WTC11 (cell line): ENCODE data around the gene TMC4. TPM values are rescaled to one million over a fixed set of nuclear protein-coding genes. Genes with fewer than 3 reads are reported as not detected.
"Not testable (repeated sequence)": the region's sequence is repeated elsewhere in the genome, so short reads cannot be mapped to it uniquely, and the experiment has no call there.

Experiments used
- ATAC-seq: fragments of 200-7000 bp; cut with Tn5 transposase; 2 replicates; pipeline ENCODE4 v1.10.0; 2021; ENCODE audit warnings: mild to moderate bottlenecking, moderate library complexity
- CTCF ChIA-PET: fragments of 300-600 bp; sonication (Branson Sonifier 250); formaldehyde crosslinking; loops from one replicate; lab custom pipeline; 2021; ENCODE audit warnings: antibody characterized with exemption; lab: Charles Lee
- POLR2A ChIA-PET: fragments of 350-600 bp; sonication (Branson Sonifier 250); formaldehyde crosslinking; loops from one replicate; lab custom pipeline; 2021; ENCODE audit warnings: antibody characterized with exemption; lab: Charles Lee
- DNase-seq: peaks from one replicate; pipeline ENCODE4 v3.0.0; 2021; ENCODE audit warnings: low spot score
- H3K27ac Mint-ChIP-seq: 2 replicates; pipeline ENCODE4 v1.8.0; 2021; ENCODE audit warnings: mixed read lengths
- H3K27me3 Mint-ChIP-seq: 2 replicates; pipeline ENCODE4 v1.8.0; 2021; ENCODE audit warnings: low read depth, mild to moderate bottlenecking, moderate library complexity, mixed read lengths
- H3K36me3 Mint-ChIP-seq: 2 replicates; pipeline ENCODE4 v1.8.0; 2021; ENCODE audit warnings: mixed read lengths
- H3K4me1 Mint-ChIP-seq: 2 replicates; pipeline ENCODE4 v1.8.0; 2022; ENCODE audit warnings: mixed read lengths
- H3K4me3 Mint-ChIP-seq: 2 replicates; pipeline ENCODE4 v1.8.0; 2021; ENCODE audit warnings: mild to moderate bottlenecking, moderate library complexity, mixed read lengths
- H3K9me3 Mint-ChIP-seq: 2 replicates; pipeline ENCODE4 v1.8.0; 2021; ENCODE audit warnings: mixed read lengths
- ATF2 ChIP-seq: sonication (generic); formaldehyde crosslinking; IDR thresholded peaks from 2 replicates; pipeline ENCODE4 v1.8.1; 2022; ENCODE audit warnings: low read depth, missing genetic modification reagents, borderline replicate concordance
- ESRRA ChIP-seq: sonication (generic); formaldehyde crosslinking; IDR thresholded peaks from 2 replicates; pipeline ENCODE4 v1.8.1; 2022; ENCODE audit warnings: mild to moderate bottlenecking, missing genetic modification reagents, borderline replicate concordance
- FOXK1 ChIP-seq: sonication (generic); formaldehyde crosslinking; IDR thresholded peaks from 2 replicates; pipeline ENCODE4 v1.8.0; 2022; ENCODE audit warnings: mild to moderate bottlenecking, moderate library complexity, missing genetic modification reagents
- HMGA2 ChIP-seq: fragments of 250-450 bp; sonication (Bioruptor Pico); IDR thresholded peaks from 2 replicates; pipeline ENCODE4 v1.4.0; 2021; ENCODE audit warnings: mild to moderate bottlenecking, moderate library complexity
- JUN ChIP-seq: sonication (generic); formaldehyde crosslinking; IDR thresholded peaks from 2 replicates; pipeline ENCODE4 v1.8.0; 2023; ENCODE audit warnings: mild to moderate bottlenecking, missing genetic modification reagents
- NR2C2 ChIP-seq: sonication (generic); formaldehyde crosslinking; IDR thresholded peaks from 2 replicates; pipeline ENCODE4 v1.8.0; 2022; ENCODE audit warnings: mild to moderate bottlenecking, missing genetic modification reagents
- PRRX2 ChIP-seq: fragments of 250-450 bp; sonication (Bioruptor Pico); IDR thresholded peaks from 2 replicates; pipeline ENCODE4 v1.8.0; 2021; ENCODE audit warnings: mild to moderate bottlenecking
- TCF7 ChIP-seq: sonication (generic); formaldehyde crosslinking; IDR thresholded peaks from 2 replicates; pipeline ENCODE4 v1.8.0; 2022; ENCODE audit warnings: mild to moderate bottlenecking, low read depth, missing genetic modification reagents, moderate library complexity
- TEAD1 ChIP-seq: sonication (generic); formaldehyde crosslinking; IDR thresholded peaks from 2 replicates; pipeline ENCODE4 v1.8.0; 2022; ENCODE audit warnings: mild to moderate bottlenecking, missing genetic modification reagents
- TP53 ChIP-seq: sonication (generic); formaldehyde crosslinking; IDR thresholded peaks from 2 replicates; pipeline ENCODE4 v1.8.1; 2023; ENCODE audit warnings: mild to moderate bottlenecking, missing genetic modification reagents
- ZNF121 ChIP-seq: sonication (generic); formaldehyde crosslinking; IDR thresholded peaks from 2 replicates; pipeline ENCODE4 v1.8.0; 2023; ENCODE audit warnings: missing genetic modification reagents
- ZNF263 ChIP-seq: sonication (generic); formaldehyde crosslinking; IDR thresholded peaks from 2 replicates; pipeline ENCODE4 v1.8.1; 2022; ENCODE audit warnings: low read depth, mild to moderate bottlenecking, moderate library complexity, missing genetic modification reagents
- total RNA-seq: library from RNA; stranded (reverse); gene quantifications from 3 replicates; pipeline ENCODE4 v1.2.3, GENCODE V29; 2021
- TF ChIP-seq, protein P1 (sequence below): fragments of 250-450 bp; sonication (Bioruptor Pico); IDR thresholded peaks from 2 replicates; pipeline ENCODE4 v1.9.0; 2021; ENCODE audit warnings: moderate library complexity, mild to moderate bottlenecking, inconsistent platforms, borderline replicate concordance
- TF ChIP-seq, protein P2 (sequence below): fragments of 250-450 bp; sonication (Bioruptor Pico); IDR thresholded peaks from 2 replicates; pipeline ENCODE4 v1.8.0; 2021; ENCODE audit warnings: mild to moderate bottlenecking
- TF ChIP-seq, protein P3 (sequence below): fragments of 250-450 bp; sonication (Bioruptor Pico); conservative IDR thresholded peaks from 2 replicates; pipeline ENCODE4 v1.9.0; 2021; ENCODE audit warnings: mild to moderate bottlenecking
- TF ChIP-seq, protein P4 (sequence below): sonication (generic); formaldehyde crosslinking; IDR thresholded peaks from 2 replicates; pipeline ENCODE4 v1.8.1; 2023; ENCODE audit warnings: mild to moderate bottlenecking, missing genetic modification reagents, moderate library complexity
- TF ChIP-seq, protein P5 (sequence below): sonication (generic); formaldehyde crosslinking; IDR thresholded peaks from 2 replicates; pipeline ENCODE4 v1.8.1; 2023; ENCODE audit warnings: mild to moderate bottlenecking, missing genetic modification reagents, moderate library complexity
- TF ChIP-seq, protein P6 (sequence below): fragments of 250-450 bp; sonication (Bioruptor Pico); IDR thresholded peaks from 2 replicates; pipeline ENCODE4 v1.9.0; 2021; ENCODE audit warnings: mild to moderate bottlenecking
- TF ChIP-seq, protein P7 (sequence below): sonication (generic); formaldehyde crosslinking; IDR thresholded peaks from 2 replicates; pipeline ENCODE4 v1.8.1; 2023; ENCODE audit warnings: mild to moderate bottlenecking, missing genetic modification reagents, borderline replicate concordance

TMC4 gene
- total RNA-seq, 1 experiment from 2014 or later, result 9.3 TPM

DNA sequence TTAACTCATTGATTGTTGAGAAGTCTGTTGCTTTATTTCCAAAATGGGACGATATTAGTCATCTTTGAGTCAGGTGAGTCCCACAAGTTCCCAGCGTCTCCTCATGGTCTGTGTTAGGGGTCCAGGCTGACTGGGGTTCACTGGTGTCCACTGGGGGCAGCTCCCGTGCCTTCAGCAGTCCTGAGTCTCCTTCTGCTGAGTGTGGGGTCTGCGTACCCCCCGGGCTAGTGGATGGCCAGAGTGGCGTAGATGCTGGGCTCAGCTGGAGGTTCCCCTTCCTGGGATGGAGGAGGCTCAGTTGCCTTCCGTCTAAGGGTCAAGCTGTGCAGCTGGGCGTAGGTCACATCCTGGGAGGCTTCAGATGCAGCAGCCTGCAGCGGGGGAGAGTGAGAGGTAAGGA, 43.9 kb upstream of the TMC4 start:
- POLR2A ChIA-PET, result interaction anchor here (0.6 kb wide), 1 partner anchor 23 kb away, joined by 3 read pairs; no protein-coding TSS in a partner anchor
- CTCF ChIA-PET, result interaction anchor here (0.9 kb wide), 1 partner anchor 424 kb away, joined by 3 read pairs; no protein-coding TSS in a partner anchor
- no peak for DNase-seq
- H3K27me3 Mint-ChIP-seq, result no peaks in the 10 kb centered on the region; the same call in 1 of the 2 replicates
- H3K36me3 Mint-ChIP-seq, result peaks cover 7% of the 10 kb centered on the region; the same call in 1 of the 2 replicates
- no peaks in the 10 kb centered on the region for H3K9me3 Mint-ChIP-seq
- H3K4me1 Mint-ChIP-seq, result peaks cover 13% of the 10 kb centered on the region
- ATAC-seq, result no peak
- no peak overlapping the region for H3K27ac Mint-ChIP-seq
- TF ChIP-seq HMGA2 (CRISPR knock-in tag) (no peak), ATF2 (no peak), ESRRA (CRISPR knock-in tag) (no peak), NR2C2 (no peak), JUN (CRISPR knock-in tag) (no peak), ZNF263 (CRISPR knock-in tag) (no peak), TP53 (CRISPR knock-in tag) (no peak), TCF7 (no peak), FOXK1 (CRISPR knock-in tag) (no peak), ZNF121 (CRISPR knock-in tag) (no peak), TEAD1 (CRISPR knock-in tag) (no peak), PRRX2 (CRISPR knock-in tag) (no peak)
- TF ChIP-seq, protein P1, sequence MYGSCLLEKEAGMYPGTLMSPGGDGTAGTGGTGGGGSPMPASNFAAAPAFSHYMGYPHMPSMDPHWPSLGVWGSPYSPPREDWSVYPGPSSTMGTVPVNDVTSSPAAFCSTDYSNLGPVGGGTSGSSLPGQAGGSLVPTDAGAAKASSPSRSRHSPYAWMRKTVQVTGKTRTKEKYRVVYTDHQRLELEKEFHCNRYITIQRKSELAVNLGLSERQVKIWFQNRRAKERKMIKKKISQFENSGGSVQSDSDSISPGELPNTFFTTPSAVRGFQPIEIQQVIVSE (CRISPR knock-in tag), result no peak
- TF ChIP-seq, protein P2, sequence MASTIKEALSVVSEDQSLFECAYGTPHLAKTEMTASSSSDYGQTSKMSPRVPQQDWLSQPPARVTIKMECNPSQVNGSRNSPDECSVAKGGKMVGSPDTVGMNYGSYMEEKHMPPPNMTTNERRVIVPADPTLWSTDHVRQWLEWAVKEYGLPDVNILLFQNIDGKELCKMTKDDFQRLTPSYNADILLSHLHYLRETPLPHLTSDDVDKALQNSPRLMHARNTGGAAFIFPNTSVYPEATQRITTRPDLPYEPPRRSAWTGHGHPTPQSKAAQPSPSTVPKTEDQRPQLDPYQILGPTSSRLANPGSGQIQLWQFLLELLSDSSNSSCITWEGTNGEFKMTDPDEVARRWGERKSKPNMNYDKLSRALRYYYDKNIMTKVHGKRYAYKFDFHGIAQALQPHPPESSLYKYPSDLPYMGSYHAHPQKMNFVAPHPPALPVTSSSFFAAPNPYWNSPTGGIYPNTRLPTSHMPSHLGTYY (CRISPR knock-in tag), result no peak
- TF ChIP-seq, protein P3, sequence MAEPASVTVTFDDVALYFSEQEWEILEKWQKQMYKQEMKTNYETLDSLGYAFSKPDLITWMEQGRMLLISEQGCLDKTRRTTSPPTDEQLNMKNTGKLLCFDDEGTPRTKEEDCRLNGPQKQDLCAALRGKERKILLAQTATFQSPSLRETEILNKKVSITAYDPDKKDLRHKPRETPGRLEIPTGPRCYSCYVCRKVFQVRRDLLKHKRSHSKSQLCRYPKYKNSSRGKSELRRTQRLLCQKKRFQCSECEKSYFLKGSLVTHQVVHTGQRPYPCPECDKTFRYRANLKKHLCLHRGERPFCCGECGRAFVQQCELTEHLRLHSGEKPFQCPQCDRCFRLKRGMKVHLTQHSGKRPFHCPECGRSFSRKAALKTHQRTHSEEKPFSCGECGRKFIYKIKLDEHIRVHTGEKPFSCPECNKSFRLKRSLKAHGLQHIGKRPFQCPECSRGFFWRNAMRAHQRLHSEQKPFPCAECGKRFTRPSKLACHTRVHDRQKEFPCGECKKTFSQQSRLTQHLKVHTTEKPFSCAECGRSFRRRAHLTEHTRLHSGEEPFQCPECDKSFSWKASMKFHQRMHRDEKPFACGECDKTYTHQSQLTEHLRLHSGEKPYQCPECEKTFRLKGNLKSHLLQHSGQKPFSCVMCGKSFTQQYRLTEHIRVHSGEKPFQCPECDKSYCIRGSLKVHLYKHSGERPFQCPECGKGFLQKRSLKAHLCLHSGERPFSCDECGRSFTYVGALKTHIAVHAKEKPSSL (CRISPR knock-in tag), result no peak
- TF ChIP-seq, protein P4, sequence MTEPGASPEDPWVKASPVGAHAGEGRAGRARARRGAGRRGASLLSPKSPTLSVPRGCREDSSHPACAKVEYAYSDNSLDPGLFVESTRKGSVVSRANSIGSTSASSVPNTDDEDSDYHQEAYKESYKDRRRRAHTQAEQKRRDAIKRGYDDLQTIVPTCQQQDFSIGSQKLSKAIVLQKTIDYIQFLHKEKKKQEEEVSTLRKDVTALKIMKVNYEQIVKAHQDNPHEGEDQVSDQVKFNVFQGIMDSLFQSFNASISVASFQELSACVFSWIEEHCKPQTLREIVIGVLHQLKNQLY, result no peak
- TF ChIP-seq, protein P5, sequence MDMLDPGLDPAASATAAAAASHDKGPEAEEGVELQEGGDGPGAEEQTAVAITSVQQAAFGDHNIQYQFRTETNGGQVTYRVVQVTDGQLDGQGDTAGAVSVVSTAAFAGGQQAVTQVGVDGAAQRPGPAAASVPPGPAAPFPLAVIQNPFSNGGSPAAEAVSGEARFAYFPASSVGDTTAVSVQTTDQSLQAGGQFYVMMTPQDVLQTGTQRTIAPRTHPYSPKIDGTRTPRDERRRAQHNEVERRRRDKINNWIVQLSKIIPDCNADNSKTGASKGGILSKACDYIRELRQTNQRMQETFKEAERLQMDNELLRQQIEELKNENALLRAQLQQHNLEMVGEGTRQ (CRISPR knock-in tag), result no peak
- TF ChIP-seq, protein P6, sequence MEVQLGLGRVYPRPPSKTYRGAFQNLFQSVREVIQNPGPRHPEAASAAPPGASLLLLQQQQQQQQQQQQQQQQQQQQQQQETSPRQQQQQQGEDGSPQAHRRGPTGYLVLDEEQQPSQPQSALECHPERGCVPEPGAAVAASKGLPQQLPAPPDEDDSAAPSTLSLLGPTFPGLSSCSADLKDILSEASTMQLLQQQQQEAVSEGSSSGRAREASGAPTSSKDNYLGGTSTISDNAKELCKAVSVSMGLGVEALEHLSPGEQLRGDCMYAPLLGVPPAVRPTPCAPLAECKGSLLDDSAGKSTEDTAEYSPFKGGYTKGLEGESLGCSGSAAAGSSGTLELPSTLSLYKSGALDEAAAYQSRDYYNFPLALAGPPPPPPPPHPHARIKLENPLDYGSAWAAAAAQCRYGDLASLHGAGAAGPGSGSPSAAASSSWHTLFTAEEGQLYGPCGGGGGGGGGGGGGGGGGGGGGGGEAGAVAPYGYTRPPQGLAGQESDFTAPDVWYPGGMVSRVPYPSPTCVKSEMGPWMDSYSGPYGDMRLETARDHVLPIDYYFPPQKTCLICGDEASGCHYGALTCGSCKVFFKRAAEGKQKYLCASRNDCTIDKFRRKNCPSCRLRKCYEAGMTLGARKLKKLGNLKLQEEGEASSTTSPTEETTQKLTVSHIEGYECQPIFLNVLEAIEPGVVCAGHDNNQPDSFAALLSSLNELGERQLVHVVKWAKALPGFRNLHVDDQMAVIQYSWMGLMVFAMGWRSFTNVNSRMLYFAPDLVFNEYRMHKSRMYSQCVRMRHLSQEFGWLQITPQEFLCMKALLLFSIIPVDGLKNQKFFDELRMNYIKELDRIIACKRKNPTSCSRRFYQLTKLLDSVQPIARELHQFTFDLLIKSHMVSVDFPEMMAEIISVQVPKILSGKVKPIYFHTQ, result no peak
- TF ChIP-seq, protein P7, sequence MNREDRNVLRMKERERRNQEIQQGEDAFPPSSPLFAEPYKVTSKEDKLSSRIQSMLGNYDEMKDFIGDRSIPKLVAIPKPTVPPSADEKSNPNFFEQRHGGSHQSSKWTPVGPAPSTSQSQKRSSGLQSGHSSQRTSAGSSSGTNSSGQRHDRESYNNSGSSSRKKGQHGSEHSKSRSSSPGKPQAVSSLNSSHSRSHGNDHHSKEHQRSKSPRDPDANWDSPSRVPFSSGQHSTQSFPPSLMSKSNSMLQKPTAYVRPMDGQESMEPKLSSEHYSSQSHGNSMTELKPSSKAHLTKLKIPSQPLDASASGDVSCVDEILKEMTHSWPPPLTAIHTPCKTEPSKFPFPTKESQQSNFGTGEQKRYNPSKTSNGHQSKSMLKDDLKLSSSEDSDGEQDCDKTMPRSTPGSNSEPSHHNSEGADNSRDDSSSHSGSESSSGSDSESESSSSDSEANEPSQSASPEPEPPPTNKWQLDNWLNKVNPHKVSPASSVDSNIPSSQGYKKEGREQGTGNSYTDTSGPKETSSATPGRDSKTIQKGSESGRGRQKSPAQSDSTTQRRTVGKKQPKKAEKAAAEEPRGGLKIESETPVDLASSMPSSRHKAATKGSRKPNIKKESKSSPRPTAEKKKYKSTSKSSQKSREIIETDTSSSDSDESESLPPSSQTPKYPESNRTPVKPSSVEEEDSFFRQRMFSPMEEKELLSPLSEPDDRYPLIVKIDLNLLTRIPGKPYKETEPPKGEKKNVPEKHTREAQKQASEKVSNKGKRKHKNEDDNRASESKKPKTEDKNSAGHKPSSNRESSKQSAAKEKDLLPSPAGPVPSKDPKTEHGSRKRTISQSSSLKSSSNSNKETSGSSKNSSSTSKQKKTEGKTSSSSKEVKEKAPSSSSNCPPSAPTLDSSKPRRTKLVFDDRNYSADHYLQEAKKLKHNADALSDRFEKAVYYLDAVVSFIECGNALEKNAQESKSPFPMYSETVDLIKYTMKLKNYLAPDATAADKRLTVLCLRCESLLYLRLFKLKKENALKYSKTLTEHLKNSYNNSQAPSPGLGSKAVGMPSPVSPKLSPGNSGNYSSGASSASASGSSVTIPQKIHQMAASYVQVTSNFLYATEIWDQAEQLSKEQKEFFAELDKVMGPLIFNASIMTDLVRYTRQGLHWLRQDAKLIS (CRISPR knock-in tag), result no peak
- H3K4me3 Mint-ChIP-seq, result no peak overlapping the region

GRCh38 chr19:54214734-54215133, 41.8 kb upstream of the TMC4 start:
- H3K9me3 Mint-ChIP-seq, DNase-seq, POLR2A ChIA-PET, H3K4me3 Mint-ChIP-seq, H3K27ac Mint-ChIP-seq, H3K27me3 Mint-ChIP-seq, CTCF ChIA-PET, ATAC-seq: not testable (repeated sequence)
- peaks cover 13% of the 10 kb centered on the region for H3K4me1 Mint-ChIP-seq
- peaks cover 10% of the 10 kb centered on the region for H3K36me3 Mint-ChIP-seq

DNA sequence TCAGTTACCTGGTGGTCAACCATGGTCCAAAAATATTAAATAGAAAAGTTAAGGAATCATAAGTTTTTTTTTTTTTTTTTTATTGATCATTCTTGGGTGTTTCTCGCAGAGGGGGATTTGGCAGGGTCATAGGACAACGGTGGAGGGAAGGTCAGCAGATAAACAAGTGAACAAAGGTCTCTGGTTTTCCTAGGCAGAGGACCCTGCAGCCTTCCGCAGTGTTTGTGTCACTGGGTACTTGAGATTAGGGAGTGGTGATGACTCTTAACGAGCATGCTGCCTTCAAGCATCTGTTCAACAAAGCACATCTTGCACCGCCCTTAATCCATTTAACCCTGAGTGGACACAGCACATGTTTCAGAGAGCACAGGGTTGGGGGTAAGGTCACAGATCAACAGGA, 41.3 kb upstream of the TMC4 start:
- H3K9me3 Mint-ChIP-seq, CTCF ChIA-PET, H3K27ac Mint-ChIP-seq, H3K27me3 Mint-ChIP-seq, POLR2A ChIA-PET, ATAC-seq, DNase-seq, H3K4me3 Mint-ChIP-seq: not testable (repeated sequence)
- H3K4me1 Mint-ChIP-seq, result peaks cover 13% of the 10 kb centered on the region
- H3K36me3 Mint-ChIP-seq, result peaks cover 10% of the 10 kb centered on the region
